Sigmoid colon (tissue), 4 donors: ENCODE measurements around the gene KIF26B.

ENCODE experiments used
- POLR2A ChIP-seq, 2 donors: fragments of 450-650 bp; IDR thresholded peaks; one replicate each; pipeline ENCODE4 v1.6.1; 2016; ENCODE audit warnings: antibody characterized with exemption in 2 of 2, mild to moderate bottlenecking in 2 of 2, moderate library complexity in 2 of 2
- POLR2AphosphoS5 ChIP-seq, 4 donors: sonication (generic); formaldehyde crosslinking; IDR thresholded peaks; one replicate each; pipeline ENCODE4 v1.6.1; 2017; ENCODE audit warnings: antibody characterized with exemption in 4 of 4
- TF ChIP-seq, protein P1 (sequence below), 4 experiments: fragments of 450-650 bp in 3 of 4; fragments of 200-600 bp in 1 of 4; IDR thresholded peaks; one replicate each; pipeline ENCODE4 v1.5.1; 2016 to 2019; ENCODE audit warnings: antibody characterized with exemption in 4 of 4, mild to moderate bottlenecking in 3 of 4, moderate library complexity in 2 of 4

DNA sequence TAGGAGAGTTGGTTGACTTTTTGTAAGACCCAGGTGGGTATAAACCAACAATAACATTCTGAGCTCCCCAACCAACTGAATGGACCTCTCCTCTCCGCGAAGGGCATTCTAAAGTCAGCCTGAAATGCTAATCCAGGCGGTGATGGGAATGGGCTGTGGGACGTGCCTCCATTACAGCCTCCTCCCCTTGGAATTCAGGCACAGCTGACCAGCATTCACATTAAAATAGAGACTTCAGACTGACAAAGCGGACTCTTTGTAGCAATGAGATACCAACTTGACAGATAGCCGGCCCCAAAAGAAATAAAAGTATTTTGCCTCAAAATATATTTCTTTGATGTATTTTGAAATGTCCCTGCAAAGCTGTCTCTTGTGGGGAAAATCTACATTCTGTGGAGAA lies 101.7 kb downstream of the KIF26B start:
- TF ChIP-seq, protein P1, sequence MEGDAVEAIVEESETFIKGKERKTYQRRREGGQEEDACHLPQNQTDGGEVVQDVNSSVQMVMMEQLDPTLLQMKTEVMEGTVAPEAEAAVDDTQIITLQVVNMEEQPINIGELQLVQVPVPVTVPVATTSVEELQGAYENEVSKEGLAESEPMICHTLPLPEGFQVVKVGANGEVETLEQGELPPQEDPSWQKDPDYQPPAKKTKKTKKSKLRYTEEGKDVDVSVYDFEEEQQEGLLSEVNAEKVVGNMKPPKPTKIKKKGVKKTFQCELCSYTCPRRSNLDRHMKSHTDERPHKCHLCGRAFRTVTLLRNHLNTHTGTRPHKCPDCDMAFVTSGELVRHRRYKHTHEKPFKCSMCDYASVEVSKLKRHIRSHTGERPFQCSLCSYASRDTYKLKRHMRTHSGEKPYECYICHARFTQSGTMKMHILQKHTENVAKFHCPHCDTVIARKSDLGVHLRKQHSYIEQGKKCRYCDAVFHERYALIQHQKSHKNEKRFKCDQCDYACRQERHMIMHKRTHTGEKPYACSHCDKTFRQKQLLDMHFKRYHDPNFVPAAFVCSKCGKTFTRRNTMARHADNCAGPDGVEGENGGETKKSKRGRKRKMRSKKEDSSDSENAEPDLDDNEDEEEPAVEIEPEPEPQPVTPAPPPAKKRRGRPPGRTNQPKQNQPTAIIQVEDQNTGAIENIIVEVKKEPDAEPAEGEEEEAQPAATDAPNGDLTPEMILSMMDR (IDR thresholded peaks at IDR 0.05): no peak
- no peak for TF ChIP-seq POLR2A (IDR thresholded peaks at IDR 0.05)
- TF ChIP-seq POLR2AphosphoS5 (IDR thresholded peaks at IDR 0.05): no peak
